H1 (cell line): ENCODE data around the gene HRCT1. TPM values are rescaled to one million over a fixed set of nuclear protein-coding genes. Genes with fewer than 3 reads are reported as not detected.

Experiments
- CTCF ChIA-PET: fragments of 300-600 bp; sonication (Branson Sonifier 250); formaldehyde crosslinking; loops from one replicate; lab custom pipeline; 2021; ENCODE audit not compliant: partially characterized antibody; lab: Charles Lee
- POLR2A ChIA-PET: fragments of 300-600 bp; sonication (Branson Sonifier 250); formaldehyde crosslinking; loops from one replicate; lab custom pipeline; 2021; ENCODE audit warnings: inconsistent platforms; ENCODE audit not compliant: partially characterized antibody; lab: Charles Lee
- DNase-seq, 2 experiments: peaks; one replicate each; pipeline versions ENCODE4 v3.0.0 to v3.0.0-alpha.2; 2010 to 2022; ENCODE audit warnings: low spot score in 2 of 2, low read depth in 1 of 2, mixed read lengths in 1 of 2
- FAIRE-seq: peaks from 2 replicates; lab custom pipeline; 2011; peaks lifted over from hg19 to GRCh38; lab: Jason Lieb, UNC
- H2AFZ ChIP-seq: 2 replicates; pipeline ENCODE4 v1.8.1; 2012; ENCODE audit warnings: low read length, inconsistent platforms
- H2AK5ac ChIP-seq: 2 replicates; pipeline ENCODE4 v1.6.1; 2013; ENCODE audit warnings: low read depth, low read length
- H2BK120ac ChIP-seq: replicated peaks from 2 replicates; pipeline ENCODE3; 2013; ENCODE audit warnings: low read depth, low read length, inconsistent platforms
- H2BK12ac ChIP-seq: 2 replicates; pipeline ENCODE4 v1.6.1; 2013; ENCODE audit warnings: low read depth, low read length
- H2BK15ac ChIP-seq: 2 replicates; pipeline ENCODE4 v1.6.1; 2013; ENCODE audit warnings: low read length
- H2BK20ac ChIP-seq: 2 replicates; pipeline ENCODE4 v1.6.1; 2013; ENCODE audit warnings: low read length
- H2BK5ac ChIP-seq: 2 replicates; pipeline ENCODE4 v1.6.1; 2013; ENCODE audit warnings: low read depth, low read length
- H3K14ac ChIP-seq: 2 replicates; pipeline ENCODE4 v1.6.1; 2013; ENCODE audit warnings: inconsistent platforms; ENCODE audit not compliant: insufficient read length
- H3K18ac ChIP-seq: 2 replicates; pipeline ENCODE4 v1.6.1; 2013; ENCODE audit warnings: low read length; ENCODE audit errors: extremely low read depth
- H3K23ac ChIP-seq: 2 replicates; pipeline ENCODE4 v1.6.1; 2013; ENCODE audit warnings: inconsistent platforms; ENCODE audit not compliant: insufficient read length
- H3K23me2 ChIP-seq: 2 replicates; pipeline ENCODE4 v1.6.1; 2013; ENCODE audit warnings: low read depth, low read length
- H3K27ac ChIP-seq: 2 replicates; pipeline ENCODE4 v1.6.1; 2011; ENCODE audit warnings: low read depth, low read length, inconsistent platforms
- H3K27me3 ChIP-seq, 4 experiments: replicated peaks in 1 of 4; 1 replicate in 1 of 4; 2 replicates in 3 of 4; pipeline versions ENCODE4 v1.6.1 to v1.8.1; 2011 to 2013; ENCODE audit warnings: low read length in 3 of 4, mild to moderate bottlenecking in 3 of 4, inconsistent platforms in 2 of 4, mixed read lengths in 2 of 4, moderate library complexity in 1 of 4; ENCODE audit not compliant: control insufficient read depth in 3 of 4, insufficient read depth in 3 of 4; ENCODE audit errors: extremely low read depth in 1 of 4
- H3K36me3 ChIP-seq, 4 experiments: 2 replicates each; pipeline versions ENCODE4 v1.6.1 to v1.8.1; 2011 to 2013; ENCODE audit warnings: mild to moderate bottlenecking in 4 of 4, low read length in 3 of 4, moderate library complexity in 2 of 4, control low read depth in 1 of 4, inconsistent platforms in 1 of 4; ENCODE audit not compliant: insufficient read depth in 4 of 4, control insufficient read depth in 2 of 4
- H3K4ac ChIP-seq: replicated peaks from 2 replicates; pipeline ENCODE3; 2013; ENCODE audit warnings: low read length, low read depth, mixed read lengths, inconsistent platforms; ENCODE audit not compliant: insufficient read length
- H3K4me1 ChIP-seq, 4 experiments: replicated peaks in 1 of 4; 1 replicate in 1 of 4; 2 replicates in 3 of 4; pipeline versions ENCODE4 v1.6.1 to v1.8.1; 2011 to 2013; ENCODE audit warnings: low read length in 3 of 4, inconsistent platforms in 2 of 4, mixed read lengths in 1 of 4; ENCODE audit not compliant: insufficient read depth in 4 of 4, control insufficient read depth in 3 of 4
- H3K4me2 ChIP-seq, 2 experiments: 2 replicates each; pipeline versions ENCODE4 v1.6.1 to v1.8.1; 2011 to 2013; ENCODE audit warnings: low read depth in 2 of 2, low read length in 2 of 2, control low read depth in 1 of 2, inconsistent platforms in 1 of 2, mild to moderate bottlenecking in 1 of 2; ENCODE audit not compliant: insufficient read depth in 1 of 2
- H3K4me3 ChIP-seq, 4 experiments: fragments of 200-600, 300-600 bp in 1 of 4; sonication (generic), shearing (Covaris generic), sonication (Bioruptor Twin) in 1 of 4; 2 replicates each; pipeline versions ENCODE4 v1.5.1 to v1.8.1; 2011 to 2016; ENCODE audit warnings: low read length in 4 of 4, low read depth in 3 of 4, control low read depth in 2 of 4, inconsistent platforms in 2 of 4, mild to moderate bottlenecking in 2 of 4, mixed read lengths in 1 of 4, moderate library complexity in 1 of 4; ENCODE audit not compliant: insufficient read depth in 2 of 4; ENCODE audit errors: extremely low read depth in 1 of 4
- H3K56ac ChIP-seq: replicated peaks from 2 replicates; pipeline ENCODE3; 2013; ENCODE audit warnings: low read depth, mild to moderate bottlenecking, mixed read lengths, low read length, inconsistent platforms; ENCODE audit not compliant: insufficient read length
- H3K79me1 ChIP-seq: 2 replicates; pipeline ENCODE4 v1.6.1; 2013; ENCODE audit warnings: low read depth, low read length, control low read depth
- H3K79me2 ChIP-seq, 2 experiments: 2 replicates each; pipeline versions ENCODE4 v1.6.1 to v1.8.1; 2012 to 2013; ENCODE audit warnings: low read length in 2 of 2, mild to moderate bottlenecking in 2 of 2, inconsistent platforms in 1 of 2; ENCODE audit not compliant: insufficient read depth in 2 of 2, control insufficient read depth in 1 of 2
- H3K9ac ChIP-seq, 4 experiments: replicated peaks in 1 of 4; 1 replicate in 1 of 4; 2 replicates in 3 of 4; pipeline versions ENCODE4 v1.6.1 to v1.8.1; 2011 to 2013; ENCODE audit warnings: low read depth in 3 of 4, low read length in 3 of 4, control low read depth in 2 of 4, mild to moderate bottlenecking in 2 of 4, moderate library complexity in 2 of 4, inconsistent platforms in 1 of 4; ENCODE audit errors: extremely low read depth in 1 of 4
- H3K9me3 ChIP-seq, 2 experiments: 2 replicates each; pipeline versions ENCODE4 v1.6.1 to v1.8.1; 2012 to 2013; ENCODE audit warnings: mild to moderate bottlenecking in 2 of 2, moderate library complexity in 2 of 2, control low read depth in 1 of 2, inconsistent platforms in 1 of 2, low read depth in 1 of 2, low read length in 1 of 2, mixed read lengths in 1 of 2; ENCODE audit not compliant: insufficient read depth in 2 of 2
- H4K20me1 ChIP-seq, 2 experiments: replicated peaks in 1 of 2; 2 replicates each; pipeline versions ENCODE3 to v1.8.1; 2011 to 2013; ENCODE audit warnings: inconsistent platforms in 2 of 2, low read length in 2 of 2, mild to moderate bottlenecking in 1 of 2; ENCODE audit not compliant: insufficient read depth in 2 of 2, control insufficient read depth in 1 of 2
- H4K5ac ChIP-seq: 2 replicates; pipeline ENCODE4 v1.6.1; 2013; ENCODE audit warnings: low read length, low read depth, mixed read lengths, inconsistent platforms; ENCODE audit not compliant: insufficient read length
- H4K8ac ChIP-seq: 2 replicates; pipeline ENCODE4 v1.8.0; 2013; ENCODE audit warnings: mild to moderate bottlenecking, moderate library complexity, low read length, inconsistent platforms; ENCODE audit not compliant: insufficient read depth; ENCODE audit errors: extremely low read depth
- H4K91ac ChIP-seq: replicated peaks from 2 replicates; pipeline ENCODE3; 2013; ENCODE audit warnings: low read length, mixed read lengths, inconsistent platforms; ENCODE audit not compliant: insufficient read length
- EGR1 ChIP-seq: IDR thresholded peaks from 2 replicates; pipeline ENCODE4 v1.6.1; 2011; ENCODE audit warnings: low read depth, low read length, borderline replicate concordance
- KDM1A ChIP-seq: fragments of 200-600, 300-600 bp; sonication (generic); IDR thresholded peaks from 2 replicates; pipeline ENCODE4 v1.7.1; 2016; ENCODE audit warnings: mild to moderate bottlenecking, low read length, borderline replicate concordance
- SIN3A ChIP-seq, 2 experiments: IDR thresholded peaks in 1 of 2; conservative IDR thresholded peaks in 1 of 2; 2 replicates each; pipeline ENCODE4 v1.6.1; 2011 to 2012; ENCODE audit warnings: low read length in 2 of 2, improper control_type of control experiment in 1 of 2, low read depth in 1 of 2, mild to moderate bottlenecking in 1 of 2
- SIRT6 ChIP-seq: IDR thresholded peaks from one replicate; pipeline ENCODE4 v1.7.1; 2012; ENCODE audit warnings: low read length, inconsistent platforms
- SP1 ChIP-seq: IDR thresholded peaks from 2 replicates; pipeline ENCODE4 v1.6.1; 2011; ENCODE audit warnings: low read depth, low read length
- SP2 ChIP-seq: IDR thresholded peaks from 2 replicates; pipeline ENCODE4 v1.6.1; 2012; ENCODE audit warnings: mild to moderate bottlenecking, low read length, inconsistent platforms
- SP4 ChIP-seq: IDR thresholded peaks from 2 replicates; pipeline ENCODE4 v1.6.1; 2012; ENCODE audit warnings: low read length, inconsistent platforms
- TBP ChIP-seq: IDR thresholded peaks from 2 replicates; pipeline ENCODE4 v1.6.1; 2011; ENCODE audit warnings: low read depth, low read length, improper control_type of control experiment
- whole genome bisulfite sequencing, 2 experiments: shearing (Covaris generic) in 1 of 2; methylation state at CpG; one replicate each; pipeline versions ENCODE4 v1.1.6 to v1.1.7; 2013 to 2015; ENCODE audit warnings: low lambda C conversion rate in 2 of 2, mixed read lengths in 2 of 2, inconsistent platforms in 1 of 2, low coverage in 1 of 2, missing lambda C conversion rate in 1 of 2; ENCODE audit not compliant: insufficient replicate concordance in 2 of 2, insufficient coverage in 1 of 2, insufficient read length in 1 of 2; ENCODE audit errors: extremely low coverage in 1 of 2, missing lambda C conversion rate in 1 of 2; 5-methylcytosine and 5-hydroxymethylcytosine counted together
- polyA plus RNA-seq, 7 experiments: library from polyadenylated mRNA; depleted of rRNA in 3 of 7; stranded (reverse) in 5 of 7; unstranded in 2 of 7; fragments of >200 nt in 5 of 7; fragments of 200-250 nt in 2 of 7; gene quantifications; 1 replicate in 5 of 7; 2 replicates in 1 of 7; 4 replicates in 1 of 7; pipeline versions ENCODE4 v1.2.1 to v1.2.3, GENCODE V29; 2011 to 2013; ENCODE audit warnings: missing spikeins in 2 of 7, mixed read lengths in 2 of 7
- total RNA-seq: library from RNA; stranded (reverse); fragmentation: NEBNext Ultra II Directional; extraction: Animal tissue kit (Norgen Biotek cat#: 25700); gene quantifications from 2 replicates; pipeline ENCODE4 v1.2.1, GENCODE V29; 2021

The HRCT1 gene
- total and polyA plus RNA-seq, 2 of the 8 experiments (the other 6 are each of a cell fraction or from before 2014, with no cell fraction given) = not detected

- H3K36me3 ChIP-seq = no peaks in the 10 kb centered on the region
- H3K23me2 ChIP-seq = no peaks in the 10 kb centered on the region
- DNase-seq = no peak
- H4K5ac ChIP-seq = no peak overlapping the region
- no peak overlapping the region for H2BK20ac ChIP-seq
- no peak overlapping the region for H2AK5ac ChIP-seq
- H3K27ac ChIP-seq = no peak overlapping the region
- no peak overlapping the region for H3K4me2 ChIP-seq
- H3K79me1 ChIP-seq = no peaks in the 10 kb centered on the region
- no peak overlapping the region for H3K14ac ChIP-seq
- no peak overlapping the region for H2AFZ ChIP-seq
- no peak overlapping the region for H4K91ac ChIP-seq
- no peak for FAIRE-seq
- H3K56ac ChIP-seq = no peak overlapping the region
- H4K20me1 ChIP-seq = no peaks in the 10 kb centered on the region
- no peak overlapping the region for H2BK12ac ChIP-seq
- no peaks in the 10 kb centered on the region for H3K79me2 ChIP-seq
- no peak overlapping the region for H3K23ac ChIP-seq
- no peak overlapping the region for H3K4me3 ChIP-seq
- H3K4me1 ChIP-seq = no peaks in the 10 kb centered on the region
- 91% methylated on average over 10 of the region's 10 CpGs; no CpG with 5 or more reads in 1 of the 2 experiments for WGBS, 2 experiments
- peaks cover 5 to 29% (median 16%) of the 10 kb centered on the region in 4 experiments for H3K27me3 ChIP-seq
- no peak overlapping the region for H2BK15ac ChIP-seq
- H3K4ac ChIP-seq = no peak overlapping the region
- no peak overlapping the region for H2BK120ac ChIP-seq
- TF ChIP-seq SIN3A (conservative IDR thresholded peaks at IDR 0.05 in 1 of 2, IDR thresholded peaks at IDR 0.05 in 1 of 2; ENCODE audit: low read depth in 1 of 2, low read length in 2 of 2) = no peak
- TF ChIP-seq SP2 = no peak
- no peak for TF ChIP-seq SP1
- no peak for TF ChIP-seq EGR1
- no peak for TF ChIP-seq SIRT6
- no peak for TF ChIP-seq KDM1A
- no peak for TF ChIP-seq TBP
- no peak for TF ChIP-seq SP4
- no peak overlapping the region for H2BK5ac ChIP-seq
- H3K9me3 ChIP-seq = no peaks in the 10 kb centered on the region
- ChIA-PET POLR2A (interaction anchor here (1.1 kb wide), 1 partner anchor 24 kb away, joined by 3 read pairs; no protein-coding TSS in a partner anchor), CTCF (interaction anchor here (2.2 to 2.6 kb wide), 2 partner anchors 16 to 36 kb away, joined by 9 to 13 read pairs; no protein-coding TSS in a partner anchor)
- H3K9ac ChIP-seq = no peak overlapping the region
- H4K8ac ChIP-seq = 0 out of 2 replicates have a peak overlapping the region, but pooled peaks have one; percentile 3
- no peak overlapping the region for H3K18ac ChIP-seq
These were observed 32.7 kb downstream of the HRCT1 start for GRCh38 chr9:35938474-35939356.
